ENCODE results near the gene RASA4B.
"Not testable (repeated sequence)": the region's sequence is repeated elsewhere in the genome, so short reads cannot be mapped to it uniquely, and the experiment has no call there.

RASA4B gene

DNA sequence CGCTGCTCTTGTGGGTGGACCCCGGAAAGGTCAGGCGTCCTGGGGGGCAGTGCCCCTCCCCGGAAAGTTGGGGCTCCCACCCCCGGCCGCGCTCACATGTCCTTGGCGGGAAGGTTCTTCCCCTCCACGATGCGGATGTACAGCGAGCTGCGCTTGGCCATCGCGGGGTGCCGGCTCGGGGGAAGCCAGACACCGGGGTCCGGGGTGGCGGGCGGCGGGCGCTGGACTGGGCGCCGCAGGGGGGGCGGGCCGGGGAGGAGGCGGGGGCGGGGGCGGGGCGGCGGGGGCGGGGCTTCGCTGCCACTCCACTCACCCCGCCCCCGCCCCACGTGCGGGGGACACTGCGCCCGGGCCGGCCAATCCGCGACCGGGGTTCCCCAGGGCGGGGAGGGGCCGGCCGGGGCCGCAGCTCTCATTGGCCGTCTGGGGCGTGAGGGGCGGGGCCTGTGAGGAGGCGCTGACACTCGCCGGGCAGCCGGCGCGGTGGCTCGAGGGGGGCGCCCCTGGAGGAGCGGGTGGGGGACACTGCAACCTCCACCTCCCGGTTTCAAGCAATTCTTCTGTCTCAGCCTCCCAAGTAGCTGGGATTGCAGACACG, at the start of gene RASA4B:
RASA4B (minus strand) TSS at position 228 of the 598 bp plus-strand sequence; CDS start at position 161, 67 bp downstream.
- not testable (repeated sequence) for DNase-seq (ENCODE audit: low spot score)

DNA sequence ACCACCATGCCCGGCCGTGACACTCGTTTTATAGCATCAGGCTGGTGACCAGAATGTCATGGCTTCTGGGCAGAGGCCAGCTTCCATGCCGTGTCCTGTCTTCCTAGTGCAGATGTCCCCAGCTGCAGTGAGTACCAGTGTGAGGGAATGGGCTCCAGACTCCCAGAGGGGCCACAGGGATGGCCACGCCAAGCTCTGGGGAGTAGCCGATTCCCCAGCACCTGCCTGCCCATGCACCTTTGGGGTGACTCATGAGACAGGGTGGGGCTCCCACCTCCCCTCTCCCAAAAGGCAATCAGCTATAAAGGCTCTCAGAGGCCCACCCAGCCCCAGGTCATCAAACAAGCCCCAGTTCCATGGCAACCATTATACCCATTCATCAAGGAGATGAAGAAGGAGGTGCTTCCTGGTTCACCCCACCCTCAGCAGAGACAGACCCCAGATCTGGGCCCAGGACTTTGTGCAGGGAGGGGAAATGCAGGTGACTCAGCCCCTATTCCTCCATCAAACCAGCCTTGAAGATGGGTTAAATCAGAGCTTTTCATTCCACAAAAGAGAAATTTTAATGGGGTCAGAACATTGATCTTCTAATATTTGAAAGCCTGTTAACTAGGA, 33.3 kb upstream of the RASA4B start, which contains the start of gene SPDYE2:
SPDYE2 (plus strand) TSS at position 419 of the 615 bp plus-strand sequence. CDS start 2,030 bp downstream, outside the sequence.
- not testable (repeated sequence) for DNase-seq (ENCODE audit: low spot score)

DNA sequence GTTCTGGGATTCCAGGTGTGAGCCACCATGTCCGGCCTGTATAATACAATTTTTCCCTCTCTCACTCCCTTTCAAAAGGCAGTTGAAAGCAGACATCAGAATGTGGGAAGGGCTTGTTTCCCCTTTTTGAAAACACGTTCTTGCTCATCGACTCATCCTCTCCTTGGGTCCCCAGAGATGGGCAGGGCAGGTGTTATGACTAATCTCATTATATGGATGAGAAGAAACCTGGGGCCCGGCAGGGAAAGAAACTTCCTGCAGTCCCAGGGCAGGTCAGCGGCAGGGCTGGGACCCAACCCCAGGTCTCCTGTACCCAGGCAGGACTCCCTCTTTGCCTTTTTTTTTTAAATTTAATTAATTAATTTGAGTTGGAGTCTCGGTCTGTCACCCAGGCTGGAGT, 28.8 kb upstream of the RASA4B start:
- not testable (repeated sequence) for DNase-seq (ENCODE audit: low spot score)

DNA sequence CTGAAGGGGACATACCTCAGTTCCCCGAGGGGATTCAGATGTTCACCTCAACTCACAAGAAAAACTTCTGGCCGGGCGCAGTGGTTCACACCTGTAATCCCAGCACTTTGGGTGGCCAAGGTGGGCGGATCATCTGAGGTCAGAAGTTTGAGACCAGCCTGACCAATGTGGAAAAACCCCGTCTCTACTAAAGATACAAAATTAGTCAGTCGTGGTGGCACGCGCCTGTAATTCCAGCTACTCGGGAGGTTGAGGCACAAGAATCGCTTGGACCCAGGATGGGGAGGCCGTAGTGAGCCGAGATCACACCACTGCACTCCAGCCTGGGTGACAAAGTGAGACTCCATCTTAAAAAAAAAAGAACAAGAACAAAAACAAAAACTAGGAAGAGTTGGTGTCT, 27.7 kb upstream of the RASA4B start:
- not testable (repeated sequence) for DNase-seq (ENCODE audit: low spot score)

DNA sequence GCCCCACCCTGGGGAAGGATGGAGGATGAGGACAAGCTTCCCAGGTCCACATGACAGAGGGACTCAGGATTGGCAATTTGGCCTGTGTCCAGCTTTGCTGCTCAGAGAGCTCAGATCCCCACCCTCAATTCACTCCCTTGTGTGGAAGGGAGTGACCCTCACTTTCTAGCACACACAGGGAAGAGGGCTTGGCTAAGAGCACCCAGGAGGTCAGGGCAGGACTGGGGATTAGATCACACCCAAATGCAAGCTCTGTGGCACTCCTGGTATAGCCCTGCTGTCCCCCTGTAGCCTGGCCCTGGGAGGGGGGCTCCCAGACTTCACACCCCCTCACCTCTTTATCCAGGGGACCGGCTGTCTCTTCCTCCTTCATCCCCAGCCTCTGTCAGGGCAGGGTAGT, 26.8 kb upstream of the RASA4B start:
- DNase-seq (ENCODE audit: low spot score), result not testable (repeated sequence)

DNA sequence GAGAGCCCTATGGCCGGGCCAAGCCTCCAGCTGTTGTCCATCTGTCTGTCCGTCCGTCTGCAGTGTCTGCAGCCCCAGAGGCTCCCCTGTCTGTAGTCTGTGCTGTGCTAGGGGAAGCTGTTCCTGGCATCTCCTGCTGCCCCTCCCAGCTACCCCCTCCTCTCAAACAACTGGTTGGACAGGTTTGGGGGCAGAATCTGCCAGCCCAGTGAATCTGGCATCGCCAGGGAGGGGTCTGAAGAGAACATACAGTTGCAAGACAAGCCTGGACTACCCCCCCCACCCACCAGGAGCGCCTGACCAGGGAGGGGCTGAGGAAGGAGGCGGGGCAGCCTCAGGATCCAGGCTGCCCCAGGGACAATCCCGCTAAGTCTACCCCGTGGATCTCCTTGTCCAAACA, 26.0 kb upstream of the RASA4B start, which contains the start of gene UPK3BL2:
UPK3BL2 (minus strand) TSS at position 101 of the 400 bp plus-strand sequence; CDS start at position 41, 60 bp downstream.
- not testable (repeated sequence) for DNase-seq (ENCODE audit: low spot score)

DNA sequence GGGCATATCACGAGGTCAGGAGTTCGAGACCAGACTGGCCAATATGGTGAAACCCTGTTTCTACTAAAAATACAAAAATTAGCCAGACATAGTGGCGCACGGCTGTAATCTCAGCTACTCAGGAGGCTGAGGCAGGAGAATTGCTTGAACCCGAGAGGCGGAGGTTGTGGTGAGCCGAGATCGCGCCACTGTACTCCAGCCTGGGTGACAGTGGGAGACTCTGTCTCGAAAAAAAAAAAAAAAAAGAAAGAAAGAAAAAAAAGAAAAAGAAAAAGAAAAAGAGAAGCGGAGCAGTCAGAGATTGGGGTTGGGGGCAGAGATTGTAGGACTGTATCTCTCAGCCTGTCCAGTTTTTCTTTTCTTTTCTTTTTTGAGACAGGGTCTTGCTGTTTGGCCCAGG, 25.2 kb upstream of the RASA4B start:
- DNase-seq (ENCODE audit: low spot score), result not testable (repeated sequence)

- DNase-seq (ENCODE audit: low spot score), result not testable (repeated sequence)
These were observed 24.5 kb upstream of the RASA4B start for GRCh38 chr7:102542083-102542482.

DNA sequence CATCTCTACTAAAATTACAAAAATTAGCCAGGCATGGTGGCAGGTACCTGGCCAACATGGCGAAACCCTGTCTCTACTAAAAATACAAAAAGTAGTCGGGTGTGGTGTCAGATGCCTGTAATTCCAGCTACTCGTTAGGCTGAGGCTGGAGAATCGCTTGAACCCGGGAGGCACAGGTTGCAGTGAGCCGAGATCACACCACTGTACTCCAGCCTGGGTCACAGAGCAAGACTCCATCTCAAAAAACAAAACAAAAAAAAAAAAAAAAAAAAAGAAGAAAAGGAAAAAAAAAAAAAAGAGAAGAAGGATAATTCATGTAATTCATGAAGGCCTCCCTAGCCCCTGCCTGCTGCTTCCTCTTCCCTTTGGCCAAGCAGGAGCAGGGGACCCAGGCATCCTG, 23.0 kb upstream of the RASA4B start:
- DNase-seq (ENCODE audit: low spot score), result not testable (repeated sequence)

DNA sequence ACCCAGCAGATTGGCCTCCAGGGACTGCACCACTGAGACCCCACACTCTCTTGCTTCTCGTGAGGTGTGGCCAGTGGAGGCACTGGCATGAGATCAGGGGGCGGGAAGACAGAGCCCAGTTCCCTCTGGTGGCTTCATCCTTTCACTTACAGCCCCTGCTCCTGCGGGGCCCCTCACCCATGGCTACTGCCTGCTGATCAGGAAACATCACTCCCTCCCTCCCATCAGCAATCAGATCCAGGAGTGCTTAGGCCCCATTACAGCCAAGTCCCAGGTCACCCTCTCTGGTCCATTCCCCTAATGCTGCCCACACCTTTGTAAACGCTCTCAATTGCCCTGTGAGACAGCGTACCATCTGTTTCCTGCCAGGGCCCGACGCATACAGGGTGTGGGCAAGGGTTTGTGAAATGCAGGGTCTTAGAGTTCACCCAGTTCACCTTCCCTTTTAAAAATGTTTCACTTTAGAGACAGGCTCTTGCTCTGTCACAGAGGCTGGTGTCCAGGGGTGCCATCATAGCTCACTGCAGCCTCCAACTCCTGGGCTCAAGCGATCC, 17.6 kb upstream of the RASA4B start:
- not testable (repeated sequence) for DNase-seq (ENCODE audit: low spot score)

DNA sequence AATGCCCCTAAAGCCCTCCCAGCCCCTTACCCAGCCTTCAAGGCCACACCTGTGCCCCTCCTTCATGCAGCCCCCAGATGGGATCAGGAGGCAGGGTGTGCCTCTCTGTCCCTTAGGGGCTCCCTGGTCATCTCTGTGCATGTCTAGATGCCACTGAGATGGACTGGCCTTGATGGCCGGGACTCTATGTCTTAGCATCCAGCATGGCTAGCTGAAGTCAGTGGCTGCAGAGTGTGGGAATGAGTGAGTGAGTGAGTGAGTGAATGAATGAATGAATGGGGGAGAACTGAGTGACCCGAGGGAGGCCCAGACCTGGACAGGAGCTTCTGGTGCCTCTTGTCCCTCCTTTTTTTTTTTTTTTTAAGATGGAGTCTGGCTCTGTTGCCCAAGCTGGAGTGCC, 14.6 kb upstream of the RASA4B start:
- DNase-seq (ENCODE audit: low spot score), result not testable (repeated sequence)

DNA sequence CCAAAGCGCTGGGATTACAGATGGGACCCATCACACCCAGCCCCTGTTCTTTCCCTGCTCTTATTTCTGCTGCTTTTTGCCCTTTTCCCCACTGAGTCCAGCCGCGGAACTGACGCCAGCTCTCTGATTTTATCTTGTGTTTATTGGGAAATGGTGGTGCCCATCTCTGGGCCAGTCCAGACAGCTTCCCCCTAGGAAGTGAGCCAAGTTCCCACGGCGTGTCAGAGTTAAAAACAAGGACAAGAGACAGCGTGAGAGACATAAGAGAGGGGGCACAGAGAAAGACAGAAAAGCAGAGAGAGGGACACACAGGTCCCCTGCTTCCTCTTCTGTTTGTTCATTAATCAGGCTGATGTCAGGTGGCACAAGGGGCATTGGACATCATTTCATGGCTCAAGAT, 14.0 kb upstream of the RASA4B start:
- DNase-seq (ENCODE audit: low spot score), result not testable (repeated sequence)

DNA sequence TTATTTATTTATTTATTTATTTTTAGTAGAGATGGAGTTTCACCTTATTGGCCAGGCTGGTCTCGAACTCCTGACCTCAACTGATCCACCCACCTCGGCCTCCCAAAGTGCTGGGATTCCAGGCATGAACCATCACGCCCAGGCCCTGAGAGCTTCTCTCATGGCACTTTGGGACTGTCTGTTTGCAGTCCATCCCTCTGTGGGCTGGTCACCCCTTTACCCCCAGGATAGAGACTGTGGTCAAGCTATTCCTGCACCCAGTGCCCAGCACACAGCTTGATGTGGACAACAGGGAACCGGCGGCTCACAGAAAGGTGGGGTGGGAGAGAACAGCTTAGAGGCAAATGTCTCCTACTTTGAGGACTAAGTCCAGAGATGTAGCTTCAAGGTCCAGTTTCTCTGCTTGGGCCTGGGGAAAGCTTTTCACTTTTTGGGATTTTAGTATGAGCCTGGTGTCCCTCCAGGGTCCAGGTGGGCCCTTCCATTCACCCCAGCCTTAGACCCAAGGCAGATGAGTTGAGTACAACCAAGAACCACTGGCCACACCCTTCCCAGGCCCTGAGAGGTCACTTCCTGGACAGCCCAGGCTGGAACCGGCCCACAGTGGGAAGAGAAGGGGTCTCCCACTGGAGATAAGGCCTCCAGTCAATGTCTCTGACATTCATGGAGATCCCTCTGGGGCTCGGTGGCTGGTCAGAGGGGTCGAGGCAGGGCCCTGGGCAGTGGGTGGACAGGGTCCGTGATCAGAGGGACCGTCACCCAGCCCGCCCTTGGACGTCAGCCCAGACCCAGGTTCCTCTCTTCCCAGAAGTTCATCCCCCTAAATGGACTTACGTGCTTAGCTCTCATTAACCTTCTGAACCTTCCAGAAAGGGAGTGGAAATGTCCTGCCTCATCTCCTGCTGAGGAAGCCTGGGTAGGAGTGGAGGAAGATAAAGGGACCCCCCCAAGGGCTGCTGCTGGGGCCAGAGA, 10.5 kb upstream of the RASA4B start:
- not testable (repeated sequence) for DNase-seq (ENCODE audit: low spot score)

- DNase-seq (ENCODE audit: low spot score), result not testable (repeated sequence)
These were observed 9.6 kb upstream of the RASA4B start for GRCh38 chr7:102527182-102527581.

DNA sequence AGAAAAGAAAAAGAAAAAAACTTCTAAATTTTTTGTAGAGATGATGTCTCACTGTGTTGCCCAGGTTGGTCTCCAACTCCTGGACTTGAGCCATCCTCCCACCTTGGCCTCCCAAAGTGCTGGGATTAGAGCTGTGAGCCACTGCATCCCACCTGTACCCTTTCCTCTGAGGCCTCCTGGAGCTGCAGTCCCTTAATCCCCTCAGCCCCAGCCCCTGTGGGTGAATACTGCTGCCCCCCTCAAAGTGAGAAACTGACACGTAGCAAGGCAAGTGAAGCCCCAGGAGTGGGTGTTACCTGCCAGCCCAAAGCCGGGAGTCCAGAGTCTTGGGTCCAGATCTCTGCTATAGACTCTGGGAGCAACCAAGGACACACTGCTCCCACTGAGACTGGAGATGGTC, 7.2 kb upstream of the RASA4B start:
- not testable (repeated sequence) for DNase-seq (ENCODE audit: low spot score)

GRCh38 chr7:102520797-102521196, 3.2 kb upstream of the RASA4B start:
- not testable (repeated sequence) for DNase-seq (ENCODE audit: low spot score)

DNA sequence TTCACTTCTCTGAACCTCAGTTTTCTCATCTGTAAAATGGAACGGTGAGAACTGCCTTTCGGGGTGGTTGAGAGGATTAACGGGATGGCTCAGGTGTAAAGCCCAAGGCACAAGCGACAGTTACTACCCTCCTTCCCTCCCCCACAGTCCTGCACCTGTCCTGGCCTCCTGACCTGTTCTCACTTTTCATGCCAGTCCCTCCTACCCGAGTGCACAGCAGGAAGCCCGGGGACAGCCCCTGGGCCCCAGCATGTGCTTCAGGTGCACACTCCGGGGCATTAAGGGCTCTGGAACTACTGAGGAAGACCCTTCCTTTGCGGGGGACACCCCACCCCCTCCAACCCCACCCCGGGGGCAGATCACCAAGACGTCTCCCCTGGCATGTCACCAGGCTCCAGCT, 626 bp downstream of the RASA4B start:
- not testable (repeated sequence) for DNase-seq (ENCODE audit: low spot score)

- not testable (repeated sequence) for DNase-seq (ENCODE audit: low spot score)
These were observed 1.7 kb downstream of the RASA4B start for GRCh38 chr7:102515889-102516288.

- not testable (repeated sequence) for DNase-seq (ENCODE audit: low spot score)
These were observed 2.5 kb downstream of the RASA4B start for GRCh38 chr7:102514881-102515721.

GRCh38 chr7:102512642-102513221, 4.8 kb downstream of the RASA4B start:
- DNase-seq (ENCODE audit: low spot score), result not testable (repeated sequence)
